GM18870 (cell line): ENCODE data around the gene NUDT4.

Experiments
- ATAC-seq: cut with Tn5 transposase; IDR thresholded peaks from one replicate; pipeline ENCODE4 v1.9.1; 2021; ENCODE audit warnings: moderate library complexity; ENCODE audit not compliant: unreplicated experiment

NUDT4 gene

DNA sequence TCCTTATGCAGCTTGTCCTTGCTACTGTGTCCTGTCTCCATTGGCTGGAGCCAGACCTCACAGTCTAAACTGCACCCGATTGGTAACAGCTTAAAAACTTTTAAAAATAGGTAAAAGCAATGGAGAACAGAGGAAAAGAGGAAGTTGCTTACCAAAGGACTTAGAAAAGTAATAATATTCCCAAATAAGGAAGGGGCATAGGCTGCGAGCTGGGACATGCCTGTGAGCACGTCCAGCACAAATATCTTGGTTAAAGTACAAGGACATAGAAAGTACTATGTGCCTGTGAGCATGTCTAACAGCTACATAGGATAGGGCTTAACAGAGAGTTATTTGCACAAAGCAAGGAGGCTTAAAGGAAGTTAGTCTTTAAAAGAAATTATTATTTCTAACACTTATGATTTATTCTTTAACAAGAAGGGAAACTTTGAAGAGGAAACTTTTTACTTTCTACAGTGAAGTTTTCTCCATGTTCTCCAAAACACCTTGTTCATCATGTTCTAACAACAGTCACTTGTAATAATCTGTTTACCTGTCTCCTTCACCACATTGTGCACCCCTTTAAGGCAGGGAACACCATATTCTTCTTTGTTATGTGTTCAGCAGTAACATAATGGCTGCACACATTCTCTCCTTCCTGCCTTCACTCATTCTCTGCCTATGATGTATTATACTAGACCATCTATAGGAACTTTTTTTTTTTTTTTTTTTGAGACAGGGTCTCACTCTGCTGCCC, 73.9 kb downstream of the NUDT4 start:
- no peak for ATAC-seq

DNA sequence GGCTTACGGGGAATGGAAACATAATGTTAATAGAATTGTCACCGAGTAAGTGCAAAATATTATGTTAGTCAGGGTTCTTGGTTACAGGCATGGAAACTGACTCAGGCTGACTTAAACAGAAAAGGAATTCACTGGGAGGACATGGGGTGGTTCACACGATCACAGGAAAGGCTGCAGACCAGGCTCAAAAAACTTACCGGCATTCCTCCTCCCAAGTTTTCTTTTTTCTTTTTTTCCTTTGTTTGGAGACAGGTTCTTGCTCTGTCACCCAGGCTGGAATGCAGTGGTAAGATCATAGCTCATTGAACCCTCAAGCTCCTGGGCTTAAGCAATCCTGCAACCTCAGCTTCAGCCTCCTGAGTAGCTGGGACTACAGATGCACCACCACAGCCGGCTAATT, 75.9 kb downstream of the NUDT4 start:
- ATAC-seq: no peak

DNA sequence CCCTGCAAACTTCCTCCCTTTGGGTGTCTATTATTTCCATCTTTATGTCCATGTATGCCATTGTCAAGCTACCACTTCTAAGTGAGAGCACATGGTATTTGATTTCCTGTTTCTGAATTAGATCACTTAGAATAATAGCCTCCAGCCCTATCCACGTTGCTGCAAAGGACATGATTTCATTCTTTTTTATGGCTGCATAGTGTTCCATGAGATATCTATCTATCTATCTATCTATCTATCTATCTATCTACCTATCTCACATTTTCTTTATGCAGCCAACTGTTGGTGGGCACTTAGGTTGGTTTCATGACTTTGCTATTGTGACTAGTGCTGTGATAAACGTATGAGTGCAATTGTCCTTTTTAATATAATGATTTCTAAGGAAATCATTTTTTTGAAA, 78.4 kb downstream of the NUDT4 start:
- ATAC-seq: no peak
